H7 (cell line): Measurements from ENCODE around the gene MYO9A. TPM values are rescaled to one million over a fixed set of nuclear protein-coding genes. Genes with fewer than 3 reads are reported as not detected.

Experiments used
- DNase-seq: peaks from one replicate; pipeline ENCODE4 v3.0.0; 2012
- H3K27me3 ChIP-seq: 2 replicates; pipeline ENCODE4 v1.6.0; 2011; ENCODE audit warnings: mild to moderate bottlenecking, low read length; ENCODE audit not compliant: control insufficient read depth, insufficient read depth
- H3K36me3 ChIP-seq: replicated peaks from 2 replicates; pipeline ENCODE4 v1.5.1; 2011; ENCODE audit warnings: low read length; ENCODE audit not compliant: control insufficient read depth, insufficient read depth
- H3K4me3 ChIP-seq: 2 replicates; pipeline ENCODE4 v1.5.1; 2011; ENCODE audit warnings: low read depth, mild to moderate bottlenecking, control low read depth, low read length, moderate library complexity; ENCODE audit not compliant: insufficient read depth
- total RNA-seq: library from RNA; depleted of rRNA; stranded (reverse); fragments of >200 nt; shearing (Covaris generic); gene quantifications from 2 replicates; pipeline ENCODE4 v1.2.3, GENCODE V29; 2014

The MYO9A gene
- total RNA-seq, 1 experiment from 2014 or later: 7.8 TPM

DNA sequence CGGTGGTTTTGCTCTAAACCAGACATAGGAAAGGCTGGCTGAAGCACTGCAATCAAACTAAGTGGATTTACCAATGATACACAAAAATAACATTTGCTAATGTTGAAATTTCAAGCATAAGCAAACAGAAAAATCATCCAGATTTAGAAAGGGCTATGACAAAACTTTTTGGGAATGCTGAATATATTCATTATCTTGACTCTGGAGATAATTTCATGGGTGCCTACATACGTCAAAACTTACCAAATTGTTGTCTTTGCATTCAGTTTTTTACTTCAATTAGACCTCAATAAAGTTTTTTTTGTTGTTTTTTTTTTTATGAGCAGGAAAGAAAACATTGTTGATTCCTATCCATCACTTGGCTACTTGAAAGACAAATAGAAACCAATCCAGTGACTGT is 166.8 kb downstream of the MYO9A start:
- DNase-seq: no peak
- no peak overlapping the region for H3K4me3 ChIP-seq
- H3K27me3 ChIP-seq: no peaks in the 10 kb centered on the region
- H3K36me3 ChIP-seq: no peaks in the 10 kb centered on the region

DNA sequence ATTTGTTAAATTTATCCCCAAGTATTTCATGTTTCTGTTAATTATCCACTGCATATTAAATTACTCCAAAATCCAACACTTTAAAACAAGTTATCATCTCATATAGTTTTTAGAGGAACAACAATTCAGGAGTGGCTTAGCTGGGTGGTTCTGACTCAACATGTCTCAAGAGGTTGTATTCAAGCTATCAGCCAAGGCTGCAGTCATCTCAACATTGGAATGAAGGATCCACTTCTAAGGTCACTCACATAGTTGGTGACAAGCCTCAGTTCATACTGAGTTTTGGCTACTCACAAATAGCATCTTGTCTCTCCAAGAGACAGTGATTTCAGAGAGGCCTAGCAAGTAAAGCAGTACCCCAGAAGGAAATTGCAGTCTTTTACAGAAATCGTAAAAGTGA is 172.9 kb downstream of the MYO9A start:
- no peaks in the 10 kb centered on the region for H3K36me3 ChIP-seq
- no peaks in the 10 kb centered on the region for H3K27me3 ChIP-seq
- no peak for DNase-seq
- H3K4me3 ChIP-seq: no peak overlapping the region

DNA sequence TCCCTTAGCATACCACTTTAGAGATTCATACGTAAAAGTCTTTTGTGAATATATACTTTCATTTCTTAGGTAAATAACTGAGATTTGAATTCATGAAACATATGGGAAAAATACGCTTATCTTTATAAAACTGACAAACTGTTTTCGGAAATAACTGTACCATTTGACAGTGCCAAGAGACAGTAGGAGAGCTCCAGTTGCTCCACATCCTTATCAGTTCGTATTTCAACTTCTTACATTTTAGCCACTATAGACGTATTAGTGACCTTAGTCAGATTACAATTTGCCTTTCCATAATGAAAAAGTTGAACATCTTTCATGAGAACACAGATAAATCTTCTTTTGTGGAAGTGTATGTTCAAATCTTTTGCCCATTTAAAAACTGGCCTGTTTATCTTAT is 174.1 kb downstream of the MYO9A start:
- DNase-seq: no peak
- Histone ChIP-seq H3K4me3 (no peak overlapping the region), H3K27me3 (no peaks in the 10 kb centered on the region), H3K36me3 (no peaks in the 10 kb centered on the region)

DNA sequence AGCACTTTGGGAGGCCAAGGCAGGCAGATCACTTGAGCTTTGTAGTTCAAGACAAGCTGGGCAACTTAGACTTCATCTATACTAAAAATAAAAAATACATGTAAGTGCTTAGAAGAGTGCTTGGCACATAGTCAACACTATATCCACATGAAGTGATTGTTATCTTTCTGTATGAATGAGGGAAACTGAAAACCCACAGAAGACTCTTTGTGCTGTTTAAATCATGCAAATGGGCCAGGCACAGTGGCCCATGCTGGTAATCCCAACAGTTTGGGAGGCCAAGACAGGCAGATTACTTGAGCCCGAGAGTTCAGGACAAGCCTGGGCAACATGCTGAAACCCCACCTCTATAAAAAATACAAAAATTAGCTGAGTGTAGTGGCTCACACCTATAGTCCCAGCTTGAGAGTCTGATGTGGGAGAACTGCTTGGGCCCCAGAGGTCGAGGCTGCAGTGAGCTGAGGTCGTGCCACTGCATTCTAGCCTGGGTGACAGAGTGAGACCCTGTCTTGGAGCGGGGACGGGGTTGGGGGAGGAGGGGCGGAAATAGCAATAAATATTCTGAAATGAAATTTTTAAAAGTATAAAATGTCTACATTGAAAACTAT is 177.9 kb downstream of the MYO9A start:
- H3K4me3 ChIP-seq: no peak overlapping the region
- no peaks in the 10 kb centered on the region for H3K27me3 ChIP-seq
- DNase-seq: no peak
- H3K36me3 ChIP-seq: no peaks in the 10 kb centered on the region

DNA sequence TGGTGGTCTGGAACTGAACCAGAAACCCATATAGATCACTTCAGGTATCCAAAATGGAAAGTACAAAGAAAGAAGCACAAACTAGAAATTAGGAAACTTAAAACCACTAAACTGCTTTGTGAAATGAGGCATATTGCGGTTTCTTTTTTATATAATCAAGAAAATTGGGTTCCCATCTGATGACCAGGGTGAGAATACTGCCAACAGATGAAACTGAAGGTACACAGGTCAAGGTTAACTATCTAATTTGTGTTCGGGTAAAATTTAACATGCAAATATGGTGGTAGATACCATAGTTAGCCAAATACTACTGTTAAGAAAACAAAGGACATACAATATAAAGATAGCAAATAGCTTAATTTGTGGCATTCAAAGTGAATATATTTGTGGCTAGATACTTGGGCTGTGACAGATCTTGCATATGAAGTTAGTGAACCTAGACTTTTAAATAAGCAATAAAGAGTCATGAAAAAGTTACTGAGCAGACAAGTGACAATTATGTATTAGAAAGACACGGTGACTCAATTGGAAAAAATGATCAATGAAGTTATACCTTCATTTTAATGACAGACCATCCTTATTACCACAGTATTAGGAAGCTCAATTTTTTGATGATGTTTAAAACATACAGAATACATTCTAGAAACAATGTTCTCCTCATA is 180.2 kb downstream of the MYO9A start:
- no peaks in the 10 kb centered on the region for H3K27me3 ChIP-seq
- H3K36me3 ChIP-seq: no peaks in the 10 kb centered on the region
- no peak overlapping the region for H3K4me3 ChIP-seq
- no peak for DNase-seq

DNA sequence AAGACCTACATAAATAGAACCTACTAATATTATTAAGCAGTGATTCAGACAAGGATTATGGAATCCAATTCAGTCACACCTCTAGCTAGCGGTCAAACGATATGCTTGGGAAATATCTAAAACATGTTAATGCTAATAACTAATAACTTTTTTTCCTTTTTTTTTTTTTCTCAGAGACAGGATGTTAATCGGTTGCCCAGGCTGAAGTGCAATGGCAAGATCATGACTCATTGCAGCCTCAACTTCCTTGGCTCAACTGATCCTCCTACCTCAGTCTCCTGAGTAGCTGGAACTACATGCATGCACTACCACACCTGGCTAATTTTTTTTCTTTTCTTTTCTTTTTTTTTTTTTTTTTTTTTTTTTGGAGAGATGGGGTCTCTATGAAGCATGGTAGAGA is 183.5 kb downstream of the MYO9A start:
- no peak for DNase-seq
- Histone ChIP-seq H3K27me3 (no peaks in the 10 kb centered on the region), H3K4me3 (no peak overlapping the region)

DNA sequence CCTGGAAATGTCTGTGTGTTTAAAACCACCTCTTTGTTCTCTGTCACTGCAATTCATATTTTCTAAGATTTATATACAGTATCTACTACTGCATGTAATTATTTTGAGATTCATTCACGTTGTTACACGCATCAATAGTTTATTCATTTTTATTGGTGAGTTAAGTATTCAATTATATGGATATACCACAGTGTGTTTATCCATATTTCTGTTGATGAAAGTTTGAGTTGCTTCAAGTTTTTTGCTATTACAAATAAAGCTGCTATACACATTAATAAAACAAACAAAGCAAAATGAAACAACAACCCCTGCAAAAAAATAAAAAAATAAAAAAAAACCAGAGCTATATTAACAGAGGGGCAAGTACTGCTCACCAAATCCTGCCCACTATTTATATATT is 185.3 kb downstream of the MYO9A start:
- Histone ChIP-seq H3K27me3 (no peaks in the 10 kb centered on the region), H3K4me3 (no peak overlapping the region), H3K36me3 (no peaks in the 10 kb centered on the region)
- DNase-seq: no peak

More for the DNA sequence above, 183.5 kb downstream of the MYO9A start:
- no peaks in the 10 kb centered on the region for H3K36me3 ChIP-seq

DNA sequence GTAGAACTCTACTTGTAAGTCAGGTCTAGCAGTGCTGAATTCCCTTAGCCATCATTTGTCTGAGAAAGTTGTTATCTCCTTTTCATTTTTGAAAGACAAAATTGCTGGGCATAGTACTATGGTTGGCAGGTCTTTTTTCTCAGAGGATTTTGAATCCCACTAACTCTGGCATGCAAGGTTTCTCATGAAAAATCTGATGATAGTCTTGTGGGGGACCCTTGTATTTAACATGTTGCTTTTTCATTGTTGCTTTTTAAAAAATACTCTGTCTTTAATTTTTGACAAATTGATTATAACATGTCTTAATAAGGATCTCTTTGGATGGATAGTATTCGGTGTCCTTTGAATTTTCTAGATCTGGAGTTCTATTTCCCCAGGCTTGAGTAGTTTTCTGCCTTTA is 186.7 kb downstream of the MYO9A start:
- Histone ChIP-seq H3K4me3 (no peak overlapping the region), H3K36me3 (no peaks in the 10 kb centered on the region), H3K27me3 (no peaks in the 10 kb centered on the region)
- DNase-seq: no peak

DNA sequence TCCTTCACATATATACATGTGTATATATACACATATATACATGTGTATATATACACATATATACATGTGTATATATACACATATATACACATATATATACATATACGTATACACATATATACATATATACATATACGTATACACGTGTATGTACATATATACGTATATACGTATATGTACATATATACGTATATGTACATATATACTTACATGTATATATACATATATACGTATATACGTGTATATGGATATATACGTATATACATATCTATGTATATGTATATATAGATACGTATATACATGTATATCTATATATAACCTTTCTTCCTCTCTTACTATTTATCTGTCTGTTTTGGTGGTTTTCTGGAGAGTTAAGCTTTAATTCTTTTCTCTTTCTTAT is 192.8 kb downstream of the MYO9A start:
- Histone ChIP-seq H3K4me3 (no peak overlapping the region), H3K27me3 (no peaks in the 10 kb centered on the region), H3K36me3 (no peaks in the 10 kb centered on the region)
- DNase-seq: no peak

DNA sequence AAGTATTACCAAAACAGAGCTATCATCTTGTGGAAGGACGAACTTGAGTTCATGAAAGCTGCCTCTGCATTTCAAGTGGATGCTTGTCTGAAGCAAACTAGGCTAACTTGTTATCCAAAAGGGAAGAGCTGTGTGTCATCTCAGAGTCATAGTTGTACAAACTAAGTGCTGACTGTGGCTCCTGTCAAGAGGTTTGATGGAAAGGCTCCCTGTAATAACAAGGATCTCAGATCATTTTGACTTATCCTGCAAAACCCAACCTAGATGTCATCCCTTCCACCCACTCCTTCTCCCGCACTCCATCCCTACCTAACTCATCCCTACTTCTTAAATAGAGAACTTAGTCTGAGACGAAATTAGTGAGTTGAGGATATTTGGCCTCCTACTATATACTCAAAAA is 196.8 kb downstream of the MYO9A start:
- Histone ChIP-seq H3K4me3 (no peak overlapping the region), H3K27me3 (no peaks in the 10 kb centered on the region), H3K36me3 (no peaks in the 10 kb centered on the region)

DNA sequence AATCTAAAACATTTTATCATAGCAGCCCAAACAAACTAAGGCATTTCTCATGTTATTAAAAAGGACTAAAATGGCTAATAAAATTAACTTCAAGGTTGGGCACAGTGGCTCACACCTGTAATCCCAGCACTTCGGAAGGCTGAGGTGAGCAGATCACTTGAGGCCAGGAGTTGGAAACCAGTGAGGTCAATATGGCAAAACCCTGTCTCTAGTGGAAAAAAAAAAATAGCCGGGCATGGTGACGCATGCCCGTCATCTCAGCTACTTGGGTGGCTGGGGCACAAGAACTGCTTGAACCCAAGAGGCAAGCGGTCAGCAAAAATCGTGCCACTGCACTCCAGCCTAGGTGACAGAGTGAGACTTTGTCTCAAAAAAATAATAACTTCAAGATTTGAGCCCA is 197.4 kb downstream of the MYO9A start:
- Histone ChIP-seq H3K4me3 (no peak overlapping the region), H3K36me3 (no peaks in the 10 kb centered on the region), H3K27me3 (no peaks in the 10 kb centered on the region)
- DNase-seq: no peak

More for the DNA sequence above, 196.8 kb downstream of the MYO9A start:
- DNase-seq: no peak

DNA sequence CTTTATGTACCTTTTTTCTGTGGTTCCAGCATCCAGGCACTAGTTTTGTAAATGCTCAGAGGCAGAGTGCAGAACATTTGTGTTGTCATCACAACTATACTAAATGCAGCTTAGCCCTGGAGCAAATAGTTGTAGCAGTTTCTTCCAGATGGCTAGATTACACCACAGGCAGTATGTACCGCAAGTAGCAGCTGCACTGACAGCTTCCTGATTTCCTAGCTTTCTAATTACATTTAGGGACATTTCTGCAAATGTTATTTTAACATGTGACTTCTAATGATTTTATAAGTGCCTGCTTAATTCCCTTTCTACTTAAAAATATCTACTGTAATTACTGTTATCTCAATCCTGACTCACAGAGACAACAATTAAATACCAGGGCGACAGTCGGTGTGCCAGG is 201.1 kb downstream of the MYO9A start:
- Histone ChIP-seq H3K27me3 (no peaks in the 10 kb centered on the region), H3K36me3 (no peaks in the 10 kb centered on the region), H3K4me3 (no peak overlapping the region)
- DNase-seq: no peak

DNA sequence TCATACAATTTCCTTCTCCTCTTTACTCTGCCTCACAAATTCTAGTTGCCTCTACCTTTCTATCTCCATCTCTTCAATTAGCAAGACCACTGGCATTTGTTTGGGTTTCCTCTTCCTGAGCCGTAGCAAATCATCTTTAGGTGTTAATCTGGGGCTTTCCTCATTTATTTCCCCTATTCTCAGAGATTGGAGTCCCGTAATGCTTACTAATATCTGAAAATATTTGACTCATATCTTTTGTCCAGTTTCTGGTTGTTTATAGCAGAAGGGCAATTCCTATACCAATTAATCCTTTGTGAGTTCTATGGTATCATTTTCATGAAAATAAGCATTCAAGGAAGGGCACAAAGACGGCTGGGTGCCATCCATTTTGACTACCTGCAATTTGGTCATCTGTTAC is 203.9 kb downstream of the MYO9A start:
- H3K4me3 ChIP-seq: no peak overlapping the region
- DNase-seq: no peak
- H3K36me3 ChIP-seq: no peaks in the 10 kb centered on the region
- H3K27me3 ChIP-seq: no peaks in the 10 kb centered on the region

DNA sequence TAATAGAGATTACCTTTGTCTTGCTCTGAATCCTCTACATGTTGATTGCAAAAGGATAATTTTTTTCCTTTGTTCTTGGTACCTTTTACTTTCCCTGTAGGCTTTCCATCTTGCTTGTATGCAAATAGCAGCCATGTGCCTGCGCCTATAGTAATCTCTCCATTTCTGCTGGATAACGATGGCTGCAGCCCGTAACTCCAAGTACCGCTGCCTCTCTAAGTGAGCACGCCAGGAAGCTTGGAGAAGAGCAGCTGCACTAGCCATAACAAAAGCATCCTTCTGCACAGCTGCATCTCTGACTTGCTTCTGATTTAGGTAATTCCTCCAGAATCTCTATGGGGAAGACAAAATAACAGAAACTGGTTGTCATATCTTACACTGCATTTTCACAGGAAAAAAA is 218.3 kb downstream of the MYO9A start:
- no peak for DNase-seq
- Histone ChIP-seq H3K36me3 (no peaks in the 10 kb centered on the region), H3K27me3 (no peaks in the 10 kb centered on the region), H3K4me3 (no peak overlapping the region)

DNA sequence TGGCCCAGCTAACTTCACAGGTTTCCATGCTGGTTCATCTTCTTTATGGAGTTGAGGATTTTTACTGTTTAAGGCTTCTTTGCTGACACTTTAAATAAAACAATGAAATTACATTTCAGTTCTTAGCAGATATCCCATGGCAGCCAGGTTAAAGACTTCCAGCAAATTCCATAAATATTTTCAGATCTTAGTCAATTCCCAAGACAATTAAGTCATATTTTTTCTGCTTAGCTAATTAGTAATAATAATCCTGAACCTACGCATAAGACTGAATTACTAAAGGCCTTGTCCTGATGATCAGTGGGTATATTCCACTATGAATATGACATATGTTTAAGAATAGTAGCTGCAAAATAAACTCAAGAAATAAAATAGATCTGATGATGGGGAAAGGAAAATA is 224.3 kb downstream of the MYO9A start:
- no peak for DNase-seq
- no peaks in the 10 kb centered on the region for H3K36me3 ChIP-seq
- H3K4me3 ChIP-seq: no peak overlapping the region
- H3K27me3 ChIP-seq: no peaks in the 10 kb centered on the region

DNA sequence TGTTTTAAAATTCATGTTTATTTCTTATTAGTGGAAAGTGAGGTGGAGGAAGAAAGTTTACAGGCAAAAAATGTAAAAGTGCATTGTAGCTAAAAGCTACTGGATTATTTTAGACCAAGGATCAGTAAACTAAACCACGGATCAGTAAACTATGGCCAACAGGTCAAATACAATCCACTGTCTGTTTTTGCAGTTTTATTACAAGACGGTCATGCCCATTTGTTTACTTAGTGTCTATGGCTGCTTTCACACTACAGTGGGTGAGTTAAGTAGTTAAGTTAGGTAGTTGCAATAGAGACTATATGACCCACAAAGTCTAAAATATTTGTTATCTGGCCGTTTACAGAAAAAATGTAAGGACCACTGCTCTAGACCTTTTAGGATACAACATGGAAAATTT is 225.6 kb downstream of the MYO9A start:
- Histone ChIP-seq H3K4me3 (no peak overlapping the region), H3K27me3 (no peaks in the 10 kb centered on the region), H3K36me3 (no peaks in the 10 kb centered on the region)
- no peak for DNase-seq
